NCI-H2107 treated with DMSO at 0.1 percent for 48 hours (cell line): Measurements from ENCODE around the gene C1orf35.

Source experiments
- DNase-seq: peaks from one replicate; lab custom pipeline; 2025; ENCODE audit not compliant: unreplicated experiment; lab: John Stamatoyannopoulos, UW

Gene C1orf35

GRCh38 chr1:228102791-228103620, at the start of gene C1orf35:
TSS of gene C1orf35 (minus strand) at chr1:228103325. CDS start at chr1:228103227, 98 bp downstream.
- peak; percentile 82 for DNase-seq

GRCh38 chr1:228152918-228153258, 49.8 kb upstream of the C1orf35 start:
- no peak for DNase-seq

GRCh38 chr1:228152097-228152917, 49.2 kb upstream of the C1orf35 start:
- DNase-seq = no peak

- DNase-seq = no peak
These were observed 48.2 kb upstream of the C1orf35 start for GRCh38 chr1:228151180-228151925.

- DNase-seq = no peak
These were observed 47.5 kb upstream of the C1orf35 start for GRCh38 chr1:228150461-228151179.

GRCh38 chr1:228150120-228150460, 47.0 kb upstream of the C1orf35 start:
- DNase-seq = no peak

- no peak for DNase-seq
These were observed 46.4 kb upstream of the C1orf35 start, which contains the start of gene GJC2 for GRCh38 chr1:228149406-228150119. TSS of gene GJC2 (plus strand) at chr1:228149930. CDS start at chr1:228157759, 7,829 bp downstream.

GRCh38 chr1:228148935-228149405, 45.8 kb upstream of the C1orf35 start:
- no peak for DNase-seq

GRCh38 chr1:228148196-228148861, 45.2 kb upstream of the C1orf35 start:
- no peak for DNase-seq

GRCh38 chr1:228147768-228148167, 44.6 kb upstream of the C1orf35 start:
- DNase-seq = no peak

- no peak for DNase-seq
These were observed 44.1 kb upstream of the C1orf35 start for GRCh38 chr1:228147151-228147693.

GRCh38 chr1:228146417-228147150, 43.5 kb upstream of the C1orf35 start:
- no peak for DNase-seq

GRCh38 chr1:228145463-228146416, 42.6 kb upstream of the C1orf35 start:
- DNase-seq = no peak

- DNase-seq = no peak
These were observed 41.8 kb upstream of the C1orf35 start for GRCh38 chr1:228144993-228145343.

- DNase-seq = no peak
These were observed 41.3 kb upstream of the C1orf35 start for GRCh38 chr1:228144193-228144992.

- no peak for DNase-seq
These were observed 40.5 kb upstream of the C1orf35 start for GRCh38 chr1:228143480-228144192.
